ENCODE results near the gene FABP1.

The FABP1 gene

DNA sequence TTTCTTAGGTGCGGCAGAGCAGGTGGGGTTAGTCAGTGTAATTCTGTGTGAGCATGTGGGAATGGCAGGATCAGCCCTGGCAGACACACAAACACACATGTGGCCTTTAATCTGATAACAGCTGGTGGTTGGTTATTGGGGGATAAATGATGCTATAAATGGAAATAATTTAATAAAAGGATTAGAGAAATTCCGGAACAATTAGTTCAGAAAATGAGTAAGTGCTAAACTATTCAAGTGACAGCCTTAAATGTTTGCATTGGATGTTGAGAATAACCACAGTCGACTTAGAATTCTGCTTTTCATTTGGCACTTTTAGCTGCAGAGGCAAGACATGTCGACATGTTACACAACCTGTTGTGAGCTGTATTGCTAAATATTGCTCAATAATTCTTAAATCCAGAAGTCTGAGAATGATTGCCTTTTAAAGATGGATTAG lies 53.0 kb downstream of the FABP1 start:
- H3K27ac ChIP-seq: no peak overlapping the region

DNA sequence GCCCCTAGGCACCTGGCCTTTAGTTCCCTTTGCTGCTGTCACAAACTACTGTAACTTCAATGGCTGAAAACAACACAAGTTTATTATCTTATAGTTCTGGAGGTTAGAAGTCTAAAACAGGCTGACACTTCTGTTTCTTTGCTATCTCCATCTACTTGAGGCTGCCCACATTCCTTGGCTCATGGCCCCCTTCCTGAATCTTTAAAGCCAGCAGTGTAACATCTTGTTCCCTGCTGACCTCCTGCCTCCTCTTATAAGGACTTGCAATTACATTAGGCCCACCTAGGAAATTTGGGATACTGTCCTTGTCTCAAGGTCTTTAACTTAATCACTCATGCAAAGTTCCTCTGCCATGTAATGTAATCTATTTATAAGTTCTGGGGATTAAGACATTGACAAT lies 53.7 kb downstream of the FABP1 start:
- Histone ChIP-seq H3K36me3 (ENCODE audit: insufficient read depth) (no peaks in the 10 kb centered on the region), H3K4me1 (ENCODE audit: low read depth, poor library complexity, severe bottlenecking) (no peaks in the 10 kb centered on the region), H4K20me1 (ENCODE audit: insufficient read depth) (no peaks in the 10 kb centered on the region), H3K4me3 (IDR thresholded peaks at IDR 0.05; ENCODE audit: insufficient read depth, low read depth, low read length) (no peak overlapping the region), H2AFZ (ENCODE audit: low read depth) (no peak overlapping the region), H3K4me2 (no peak overlapping the region), H3K27ac (no peak overlapping the region), H3K9ac (no peak overlapping the region), H3K79me2 (ENCODE audit: insufficient read depth, low read depth) (no peaks in the 10 kb centered on the region), H3K27me3 (ENCODE audit: insufficient read depth, low read depth) (no peaks in the 10 kb centered on the region)
- TF ChIP-seq, protein P1, sequence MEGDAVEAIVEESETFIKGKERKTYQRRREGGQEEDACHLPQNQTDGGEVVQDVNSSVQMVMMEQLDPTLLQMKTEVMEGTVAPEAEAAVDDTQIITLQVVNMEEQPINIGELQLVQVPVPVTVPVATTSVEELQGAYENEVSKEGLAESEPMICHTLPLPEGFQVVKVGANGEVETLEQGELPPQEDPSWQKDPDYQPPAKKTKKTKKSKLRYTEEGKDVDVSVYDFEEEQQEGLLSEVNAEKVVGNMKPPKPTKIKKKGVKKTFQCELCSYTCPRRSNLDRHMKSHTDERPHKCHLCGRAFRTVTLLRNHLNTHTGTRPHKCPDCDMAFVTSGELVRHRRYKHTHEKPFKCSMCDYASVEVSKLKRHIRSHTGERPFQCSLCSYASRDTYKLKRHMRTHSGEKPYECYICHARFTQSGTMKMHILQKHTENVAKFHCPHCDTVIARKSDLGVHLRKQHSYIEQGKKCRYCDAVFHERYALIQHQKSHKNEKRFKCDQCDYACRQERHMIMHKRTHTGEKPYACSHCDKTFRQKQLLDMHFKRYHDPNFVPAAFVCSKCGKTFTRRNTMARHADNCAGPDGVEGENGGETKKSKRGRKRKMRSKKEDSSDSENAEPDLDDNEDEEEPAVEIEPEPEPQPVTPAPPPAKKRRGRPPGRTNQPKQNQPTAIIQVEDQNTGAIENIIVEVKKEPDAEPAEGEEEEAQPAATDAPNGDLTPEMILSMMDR (conservative IDR thresholded peaks at IDR 0.05; ENCODE audit: low read depth, low read length): no peak

More for the DNA sequence above, 53.0 kb downstream of the FABP1 start:
- no peak overlapping the region for H2AFZ ChIP-seq (ENCODE audit: low read depth)
- no peaks in the 10 kb centered on the region for H3K4me1 ChIP-seq (ENCODE audit: low read depth, poor library complexity, severe bottlenecking)
- H3K4me2 ChIP-seq: no peak overlapping the region
- no peak overlapping the region for H3K4me3 ChIP-seq (IDR thresholded peaks at IDR 0.05; ENCODE audit: insufficient read depth, low read depth, low read length)
- no peak overlapping the region for H3K9ac ChIP-seq
- H3K36me3 ChIP-seq (ENCODE audit: insufficient read depth): no peaks in the 10 kb centered on the region
- no peaks in the 10 kb centered on the region for H4K20me1 ChIP-seq (ENCODE audit: insufficient read depth)
- TF ChIP-seq, protein P1 (conservative IDR thresholded peaks at IDR 0.05; ENCODE audit: low read depth, low read length): no peak
- H3K27me3 ChIP-seq (ENCODE audit: insufficient read depth, low read depth): no peaks in the 10 kb centered on the region
- H3K79me2 ChIP-seq (ENCODE audit: insufficient read depth, low read depth): no peaks in the 10 kb centered on the region

Data from KMS-11 (cell line).